GM06990 (cell line): ENCODE measurements around the gene NKAIN4.

Experiments
- DNase-seq: peaks from one replicate; pipeline ENCODE4 v3.0.0-alpha.2; 2011; ENCODE audit not compliant: insufficient read length; ENCODE audit errors: extremely low read depth
- H3K27me3 ChIP-seq: replicated peaks from 2 replicates; pipeline ENCODE4 v1.6.0; 2011; ENCODE audit warnings: low read length; ENCODE audit not compliant: control insufficient read depth, insufficient read depth
- H3K36me3 ChIP-seq: 2 replicates; pipeline ENCODE4 v1.5.1; 2011; ENCODE audit warnings: low read length; ENCODE audit not compliant: control insufficient read depth, insufficient read depth
- H3K4me3 ChIP-seq: replicated peaks from 2 replicates; pipeline ENCODE4 v1.5.1; 2011; ENCODE audit warnings: low read depth, mild to moderate bottlenecking, control low read depth, low read length
- TF ChIP-seq, protein P1 (sequence below): IDR thresholded peaks from 2 replicates; pipeline ENCODE4 v1.5.1; 2011; ENCODE audit warnings: low read length, control low read depth, mild to moderate bottlenecking, inconsistent platforms; ENCODE audit not compliant: insufficient read depth, poor library complexity, severe bottlenecking

The NKAIN4 gene

DNA sequence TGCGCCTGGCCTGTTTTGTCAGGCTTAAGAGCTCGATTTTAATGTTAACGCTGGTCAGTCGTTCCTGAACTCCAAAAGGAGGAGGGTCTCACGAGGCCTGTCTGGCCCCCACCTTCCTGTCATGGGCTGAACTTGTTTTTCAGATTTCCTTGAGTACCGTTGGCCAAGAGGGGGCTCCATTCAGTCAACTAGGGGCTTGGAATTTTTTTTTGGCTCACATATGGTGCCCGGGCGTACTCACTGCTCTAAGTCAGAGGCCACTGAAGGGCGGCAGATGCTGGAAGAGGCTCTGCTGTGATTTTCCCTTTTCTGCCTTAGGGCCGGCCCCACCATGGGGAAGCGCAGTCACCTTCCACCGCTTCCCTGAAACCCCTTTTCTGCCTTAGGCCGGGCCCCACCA is 25.5 kb downstream of the NKAIN4 start:
- no peaks in the 10 kb centered on the region for H3K36me3 ChIP-seq
- TF ChIP-seq, protein P1, sequence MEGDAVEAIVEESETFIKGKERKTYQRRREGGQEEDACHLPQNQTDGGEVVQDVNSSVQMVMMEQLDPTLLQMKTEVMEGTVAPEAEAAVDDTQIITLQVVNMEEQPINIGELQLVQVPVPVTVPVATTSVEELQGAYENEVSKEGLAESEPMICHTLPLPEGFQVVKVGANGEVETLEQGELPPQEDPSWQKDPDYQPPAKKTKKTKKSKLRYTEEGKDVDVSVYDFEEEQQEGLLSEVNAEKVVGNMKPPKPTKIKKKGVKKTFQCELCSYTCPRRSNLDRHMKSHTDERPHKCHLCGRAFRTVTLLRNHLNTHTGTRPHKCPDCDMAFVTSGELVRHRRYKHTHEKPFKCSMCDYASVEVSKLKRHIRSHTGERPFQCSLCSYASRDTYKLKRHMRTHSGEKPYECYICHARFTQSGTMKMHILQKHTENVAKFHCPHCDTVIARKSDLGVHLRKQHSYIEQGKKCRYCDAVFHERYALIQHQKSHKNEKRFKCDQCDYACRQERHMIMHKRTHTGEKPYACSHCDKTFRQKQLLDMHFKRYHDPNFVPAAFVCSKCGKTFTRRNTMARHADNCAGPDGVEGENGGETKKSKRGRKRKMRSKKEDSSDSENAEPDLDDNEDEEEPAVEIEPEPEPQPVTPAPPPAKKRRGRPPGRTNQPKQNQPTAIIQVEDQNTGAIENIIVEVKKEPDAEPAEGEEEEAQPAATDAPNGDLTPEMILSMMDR, result no peak
- H3K4me3 ChIP-seq, result no peak overlapping the region
- DNase-seq, result no peak
- no peaks in the 10 kb centered on the region; the same call in 1 of the 2 replicates for H3K27me3 ChIP-seq

DNA sequence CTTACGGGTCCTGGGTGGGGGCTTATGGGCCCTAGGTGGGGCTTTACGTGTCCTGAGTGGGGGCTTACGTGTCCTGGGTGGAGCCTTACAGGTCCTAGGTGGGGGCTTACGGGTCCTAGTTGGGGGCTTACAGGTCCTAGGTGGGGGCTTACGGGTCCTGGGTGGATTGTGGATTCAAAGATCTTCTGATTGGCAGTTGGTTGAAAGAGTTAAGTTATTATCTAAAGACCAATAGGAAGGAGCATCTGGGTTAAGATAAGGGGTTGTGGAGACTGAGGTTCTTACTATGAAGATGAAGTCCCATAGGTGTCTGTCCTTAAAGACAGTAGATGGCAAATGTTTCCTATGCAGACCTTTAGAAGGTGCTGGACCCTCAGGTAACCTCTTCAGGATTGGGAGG is 27.0 kb downstream of the NKAIN4 start:
- H3K4me3 ChIP-seq, result no peak overlapping the region
- no peaks in the 10 kb centered on the region for H3K36me3 ChIP-seq
- TF ChIP-seq, protein P1, result no peak
- H3K27me3 ChIP-seq, result no peaks in the 10 kb centered on the region; the same call in 1 of the 2 replicates
- no peak for DNase-seq

DNA sequence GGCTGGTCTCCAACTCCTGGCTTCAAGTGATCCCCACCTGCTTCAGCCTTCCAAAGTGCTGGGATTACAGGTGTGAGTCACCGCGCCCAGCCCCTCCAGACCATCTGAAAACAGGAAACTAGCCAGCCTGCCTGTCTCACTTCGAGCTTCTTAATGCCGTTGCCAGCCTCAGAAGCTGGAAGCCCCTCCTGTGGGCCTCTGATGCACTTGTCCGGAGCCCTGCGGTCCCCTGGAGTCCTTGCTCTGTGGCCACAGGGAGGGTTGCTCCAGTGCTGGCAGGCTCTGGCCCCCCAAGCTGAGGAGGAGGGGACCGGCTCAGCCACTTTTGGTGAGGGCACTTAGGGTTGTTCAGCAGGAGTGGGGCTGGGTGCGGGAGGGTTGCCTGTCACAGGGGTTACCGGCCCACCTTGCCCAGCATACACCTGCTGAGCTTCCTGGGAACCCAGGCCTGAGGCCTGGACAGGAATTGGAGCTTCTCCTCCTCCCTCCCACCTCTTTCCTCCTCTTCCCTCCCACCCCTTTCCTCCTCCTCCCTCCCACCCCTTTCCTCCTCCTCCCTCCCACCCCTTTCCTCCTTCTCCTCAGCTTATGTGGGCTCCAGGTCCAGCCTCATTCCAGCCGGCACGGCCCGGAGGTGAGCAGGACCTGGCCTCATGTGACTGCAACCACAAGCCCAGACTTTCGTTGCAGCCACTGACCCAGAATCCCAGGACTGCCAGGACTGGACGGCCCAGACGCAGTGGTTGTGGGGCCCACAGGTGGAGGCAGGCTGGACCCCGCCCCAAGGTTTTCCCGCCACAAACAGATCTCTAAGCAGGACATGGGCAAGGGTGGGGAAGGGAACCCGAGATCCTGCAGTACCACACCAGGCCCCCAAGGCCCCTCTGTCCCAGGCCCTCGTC is 28.0 kb downstream of the NKAIN4 start:
- Histone ChIP-seq H3K27me3 (no peaks in the 10 kb centered on the region; the same call in 1 of the 2 replicates), H3K4me3 (no peak overlapping the region), H3K36me3 (no peaks in the 10 kb centered on the region)
- TF ChIP-seq, protein P1, result no peak
- no peak for DNase-seq

DNA sequence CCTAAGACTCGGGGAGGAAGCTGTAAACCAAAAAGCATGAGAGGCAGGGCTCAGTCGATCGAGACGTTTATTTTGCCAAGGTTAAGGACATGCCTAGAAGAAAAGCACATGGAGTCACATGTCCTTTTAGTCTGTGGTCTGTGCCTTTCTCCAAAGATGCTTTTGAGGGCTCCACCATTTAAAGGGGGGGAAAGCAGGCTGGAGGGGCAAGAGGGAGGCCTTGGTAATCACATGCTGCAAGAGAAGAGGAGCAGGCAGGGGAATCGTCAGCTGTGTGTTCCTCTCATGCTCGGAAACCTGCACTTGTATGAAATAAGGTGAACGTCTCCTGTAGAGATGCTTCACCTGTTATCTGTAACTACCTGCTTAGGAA is 29.2 kb downstream of the NKAIN4 start:
- Histone ChIP-seq H3K27me3 (no peaks in the 10 kb centered on the region; the same call in 1 of the 2 replicates), H3K36me3 (no peaks in the 10 kb centered on the region), H3K4me3 (no peak overlapping the region)
- DNase-seq, result no peak
- TF ChIP-seq, protein P1, result no peak

DNA sequence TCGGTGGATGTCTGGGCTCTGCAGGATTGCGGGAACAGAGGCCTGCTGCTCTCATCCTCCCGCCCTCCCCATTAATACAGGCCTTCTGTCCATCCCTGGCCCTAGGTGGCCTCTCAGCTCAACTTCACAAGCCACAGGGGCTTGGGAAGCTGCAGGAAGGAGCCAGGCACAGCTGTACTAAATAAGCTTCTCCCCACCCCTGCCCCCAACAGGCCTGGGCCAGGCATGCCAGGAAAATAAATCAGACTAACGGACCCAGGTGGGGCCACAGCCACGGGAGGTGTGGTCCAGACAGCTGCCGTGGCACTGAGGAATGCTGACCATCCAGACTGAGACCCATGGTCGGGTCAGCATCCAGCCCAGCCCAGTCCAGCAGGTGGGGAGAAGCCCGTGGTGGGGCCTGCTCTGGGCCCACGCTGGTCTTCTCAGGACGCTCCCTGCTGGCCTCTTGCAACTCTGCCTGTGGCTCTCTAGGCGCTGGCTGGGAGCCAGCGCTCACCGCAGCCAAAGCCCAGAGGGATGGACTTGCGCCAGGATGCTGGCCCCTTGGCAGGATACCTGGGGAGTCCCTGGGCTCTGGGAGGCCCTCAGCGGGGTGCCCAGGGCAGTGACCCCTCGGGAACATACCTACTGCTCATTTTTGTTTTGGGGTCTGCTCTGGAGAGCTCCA is 29.7 kb downstream of the NKAIN4 start:
- H3K27me3 ChIP-seq, result no peaks in the 10 kb centered on the region; the same call in 1 of the 2 replicates
- TF ChIP-seq, protein P1, result no peak
- H3K4me3 ChIP-seq, result no peak overlapping the region
- DNase-seq, result no peak
- H3K36me3 ChIP-seq, result no peaks in the 10 kb centered on the region
